Amniotic epithelial cell (primary cell): Measurements from ENCODE around the gene ATP1A2.

Experiments
- DNase-seq: peaks from one replicate; pipeline ENCODE4 v3.0.0-alpha.2; 2010; ENCODE audit warnings: low read depth

The ATP1A2 gene

DNA sequence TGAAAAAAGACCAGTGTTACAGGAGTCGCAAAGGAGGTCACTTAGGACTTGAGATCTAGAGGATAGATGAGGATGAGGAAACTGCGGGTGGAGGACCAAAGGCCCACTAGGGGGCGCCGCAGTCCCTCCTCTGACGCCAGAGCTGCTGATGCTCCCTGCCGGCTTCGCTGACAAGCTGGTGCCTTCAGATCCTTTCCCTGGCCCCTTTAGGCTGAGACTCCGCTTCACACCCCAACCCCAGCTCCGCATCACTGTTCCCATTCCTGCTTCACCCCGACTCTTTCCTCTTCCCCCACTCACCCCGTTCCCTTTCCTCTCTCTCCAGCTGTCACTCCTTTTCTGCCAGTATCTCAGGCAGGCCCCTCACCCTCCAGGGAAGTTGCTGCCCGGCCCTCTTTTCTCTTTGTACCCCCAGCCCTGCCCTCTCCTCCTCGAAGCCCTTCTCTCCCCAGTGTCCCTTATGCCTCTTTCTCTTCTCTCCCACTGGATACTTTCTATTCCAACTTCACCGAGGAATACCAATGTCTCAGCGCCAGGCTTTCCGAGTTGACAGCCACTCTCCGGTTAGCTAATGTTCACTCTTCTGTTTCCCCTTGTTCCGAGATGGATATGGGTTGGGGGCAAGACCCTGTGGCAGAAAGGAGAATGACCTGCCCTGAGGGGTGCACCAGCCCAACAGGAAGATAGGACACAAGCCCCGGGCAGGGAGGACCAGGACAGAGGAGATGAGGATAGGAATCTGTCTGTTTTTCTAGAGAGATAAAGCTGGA, 29.7 kb upstream of the ATP1A2 start:
- peak; percentile 51 for DNase-seq

DNA sequence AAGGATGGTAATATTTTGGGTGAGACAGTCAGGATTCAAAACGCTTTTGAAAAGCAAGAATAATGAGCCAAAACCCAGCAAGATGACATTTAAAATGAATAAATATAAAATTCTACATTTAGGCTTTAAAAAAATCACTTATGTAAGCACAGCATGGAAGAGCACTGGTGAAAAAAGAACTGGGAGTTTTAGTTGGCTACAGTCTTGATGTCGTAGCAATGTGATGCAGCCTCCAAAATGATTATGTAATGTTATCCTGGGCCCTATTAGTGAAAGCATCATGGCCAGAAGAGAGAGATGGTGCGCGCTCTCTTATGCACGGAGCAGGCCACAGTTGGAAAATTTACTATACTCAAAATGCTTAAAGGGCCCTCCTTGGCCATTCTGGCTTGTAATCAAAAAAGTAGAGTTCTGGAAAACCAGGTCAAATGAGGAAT, 29.1 kb upstream of the ATP1A2 start:
- DNase-seq: no peak

DNA sequence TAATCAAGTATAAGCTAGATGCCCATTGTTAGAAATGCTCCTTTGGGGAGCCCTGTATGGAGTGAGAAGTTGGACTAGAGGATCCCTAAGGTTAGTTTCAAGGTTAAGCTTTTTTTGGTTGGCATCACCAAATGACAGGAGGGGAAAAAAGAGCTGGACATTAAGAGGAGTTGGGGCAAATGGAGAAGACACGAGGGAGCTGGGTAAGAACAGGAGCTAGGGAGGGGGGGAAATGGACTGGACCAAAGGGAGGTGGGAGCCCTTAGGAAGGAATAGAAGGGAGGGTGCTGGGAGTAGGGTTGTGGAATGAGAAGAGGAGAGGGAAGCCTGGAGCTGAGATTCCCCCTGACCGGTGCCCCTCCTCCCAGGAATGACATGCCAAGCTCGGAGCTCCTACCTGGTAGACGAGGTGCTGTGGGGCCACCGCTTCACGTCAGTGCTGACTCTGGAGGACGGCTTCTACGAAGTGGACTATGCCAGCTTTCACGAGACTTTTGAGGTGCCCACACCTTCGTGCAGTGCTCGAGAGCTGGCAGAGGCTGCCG, 28.4 kb upstream of the ATP1A2 start:
- DNase-seq: no peak

DNA sequence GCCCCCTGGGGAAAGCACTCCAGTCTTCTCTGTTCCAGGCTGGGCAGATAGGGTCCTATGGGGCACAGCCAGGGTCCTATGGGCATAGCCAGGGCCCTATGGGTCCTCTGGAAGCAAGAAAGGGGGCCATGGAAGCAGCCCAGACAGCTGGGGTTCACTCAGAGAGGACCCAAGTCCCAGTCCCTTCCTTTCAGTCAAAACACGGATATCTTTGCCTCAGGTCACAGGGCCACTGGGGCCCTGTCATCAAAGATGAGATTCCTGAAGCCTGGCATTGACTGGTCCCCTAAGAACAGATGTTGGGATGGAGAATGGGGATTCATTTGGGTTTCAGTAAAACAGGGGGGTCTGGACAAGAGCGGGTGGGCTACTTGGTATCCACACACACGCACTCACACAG, 25.7 kb upstream of the ATP1A2 start:
- no peak for DNase-seq

GRCh38 chr1:160090760-160091159, 24.8 kb upstream of the ATP1A2 start:
- no peak for DNase-seq

DNA sequence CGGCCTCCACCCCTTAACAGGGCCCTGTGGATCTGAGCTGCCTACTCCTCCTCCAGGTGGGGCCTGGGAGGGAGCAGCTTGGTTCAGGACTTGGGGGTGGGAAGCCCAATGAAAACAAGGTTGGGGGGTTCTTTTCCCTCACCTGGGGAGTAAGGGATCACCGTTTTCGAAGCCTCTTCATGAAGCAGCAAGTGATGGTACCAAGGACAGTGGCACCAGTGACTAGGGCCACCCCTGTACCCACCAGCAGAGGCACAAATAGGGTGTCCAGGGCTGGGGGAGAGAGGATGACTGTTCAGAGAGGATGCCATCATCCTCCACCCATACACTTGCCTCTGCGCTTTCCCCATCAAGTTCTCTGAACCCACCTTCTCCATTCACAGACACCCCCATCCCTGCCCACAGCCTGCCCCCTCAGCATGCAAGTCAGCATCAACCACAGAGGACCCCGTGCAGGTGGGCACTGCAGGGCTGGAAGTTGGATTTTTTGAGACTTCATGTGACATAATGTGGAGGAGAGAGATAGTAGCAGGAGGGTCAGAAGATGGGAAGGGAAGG, 23.8 kb upstream of the ATP1A2 start:
- no peak for DNase-seq

DNA sequence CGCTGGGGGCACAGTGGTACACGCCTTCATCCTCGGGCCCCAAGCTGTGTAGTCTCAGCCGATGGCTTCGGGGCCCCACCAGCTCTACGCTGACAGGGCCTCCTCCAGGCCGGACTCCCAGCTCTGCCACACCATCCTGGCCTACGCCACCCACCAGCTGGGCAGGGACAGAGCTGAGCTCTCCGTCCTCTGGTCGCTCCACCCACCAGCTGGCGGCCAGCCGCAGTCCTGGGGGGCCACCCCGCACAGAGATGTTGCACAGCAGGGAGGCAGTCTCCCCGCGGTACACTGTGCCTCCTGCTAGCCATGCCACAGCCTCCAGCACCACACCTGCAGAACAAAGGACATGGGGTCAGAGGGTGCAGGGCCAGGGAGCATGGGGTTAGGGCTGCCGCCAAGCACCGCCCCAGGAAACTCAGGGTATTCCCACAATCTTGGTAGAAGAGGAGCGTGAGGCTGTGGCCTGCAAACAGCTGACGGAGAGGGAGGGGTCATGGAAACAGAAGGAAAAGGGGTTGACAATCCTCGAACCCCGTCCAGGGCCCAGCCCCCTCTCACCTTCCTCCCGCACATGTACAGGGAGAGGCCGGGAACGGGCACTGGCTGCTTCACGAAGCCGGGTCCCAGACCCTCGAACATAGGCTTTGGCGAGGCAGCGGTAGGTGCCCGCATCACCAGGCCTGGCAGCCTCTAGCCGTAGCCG, 23.0 kb upstream of the ATP1A2 start:
- DNase-seq: no peak

GRCh38 chr1:160093069-160093395, 22.5 kb upstream of the ATP1A2 start:
- no peak for DNase-seq

DNA sequence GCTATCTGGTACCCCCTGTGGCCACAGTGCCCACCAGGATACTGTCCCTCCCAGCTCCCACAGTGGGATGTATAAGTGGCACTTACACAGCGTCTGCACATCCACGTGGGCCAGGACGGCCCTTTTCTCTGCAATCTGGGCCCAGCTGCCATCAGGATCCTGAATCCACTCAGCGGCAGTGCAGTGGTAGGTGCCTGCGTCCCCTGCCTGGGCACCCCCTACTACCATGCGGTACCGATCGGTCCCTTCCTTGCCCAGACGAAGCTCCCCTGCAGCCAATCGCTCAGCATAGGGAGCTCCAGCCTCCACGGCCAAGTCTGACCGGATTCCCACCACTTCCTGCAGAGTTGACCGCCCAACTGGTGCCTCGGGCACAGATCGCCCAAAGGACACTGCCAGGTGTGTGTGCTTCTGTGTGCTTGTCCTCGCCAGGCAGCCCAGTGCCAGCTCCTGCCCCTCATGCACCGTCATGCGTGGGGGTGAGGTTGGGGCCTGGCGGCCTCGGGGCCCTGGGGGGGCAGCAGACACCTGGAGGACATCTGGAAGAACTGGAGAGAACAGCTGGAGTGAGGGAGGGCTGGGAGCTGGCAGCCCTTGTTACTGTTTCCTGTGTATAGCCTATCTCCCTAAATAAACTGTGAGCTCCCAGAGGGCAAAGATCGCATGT, 21.8 kb upstream of the ATP1A2 start:
- no peak for DNase-seq

- no peak for DNase-seq
These were observed 21.3 kb upstream of the ATP1A2 start for GRCh38 chr1:160094291-160094625.

- no peak for DNase-seq
These were observed 20.8 kb upstream of the ATP1A2 start for GRCh38 chr1:160094806-160095205.

DNA sequence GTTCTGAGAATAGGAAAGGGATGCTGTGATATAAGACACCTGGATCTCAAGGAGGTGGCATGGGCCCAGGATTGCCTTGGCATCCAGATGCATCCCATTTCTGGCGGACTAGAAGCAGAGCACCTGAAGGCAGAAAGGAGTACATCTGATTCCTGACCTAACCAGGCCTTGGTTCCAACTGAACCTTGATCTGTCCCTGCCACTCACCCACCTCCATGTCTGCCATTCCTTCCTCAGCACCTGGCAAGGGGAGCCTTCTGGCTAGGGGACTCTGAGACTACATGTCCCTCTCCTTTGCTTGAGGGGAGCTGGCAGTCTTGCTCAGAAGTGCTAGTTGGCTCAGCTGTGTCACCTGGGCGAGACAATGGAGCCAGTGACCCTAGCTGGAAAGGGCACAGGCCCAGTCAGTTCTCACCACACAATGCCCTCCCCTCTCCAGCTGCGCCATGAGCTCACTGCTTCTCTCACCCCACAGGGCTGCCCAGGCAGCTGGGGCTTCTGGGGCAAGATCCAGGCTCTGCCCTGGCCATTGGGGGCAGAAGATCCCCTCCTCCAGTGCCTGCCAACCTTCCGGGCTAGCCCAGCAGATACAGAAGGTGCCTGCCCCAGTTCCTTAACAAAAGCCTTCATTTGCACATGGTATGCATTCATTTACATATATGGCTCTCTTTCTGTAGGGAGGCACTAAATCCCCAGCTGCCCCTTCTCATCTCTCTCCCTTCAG, 20.0 kb upstream of the ATP1A2 start:
- DNase-seq: no peak

- peak; percentile 43 for DNase-seq
These were observed 19.1 kb upstream of the ATP1A2 start for GRCh38 chr1:160096274-160097116.

DNA sequence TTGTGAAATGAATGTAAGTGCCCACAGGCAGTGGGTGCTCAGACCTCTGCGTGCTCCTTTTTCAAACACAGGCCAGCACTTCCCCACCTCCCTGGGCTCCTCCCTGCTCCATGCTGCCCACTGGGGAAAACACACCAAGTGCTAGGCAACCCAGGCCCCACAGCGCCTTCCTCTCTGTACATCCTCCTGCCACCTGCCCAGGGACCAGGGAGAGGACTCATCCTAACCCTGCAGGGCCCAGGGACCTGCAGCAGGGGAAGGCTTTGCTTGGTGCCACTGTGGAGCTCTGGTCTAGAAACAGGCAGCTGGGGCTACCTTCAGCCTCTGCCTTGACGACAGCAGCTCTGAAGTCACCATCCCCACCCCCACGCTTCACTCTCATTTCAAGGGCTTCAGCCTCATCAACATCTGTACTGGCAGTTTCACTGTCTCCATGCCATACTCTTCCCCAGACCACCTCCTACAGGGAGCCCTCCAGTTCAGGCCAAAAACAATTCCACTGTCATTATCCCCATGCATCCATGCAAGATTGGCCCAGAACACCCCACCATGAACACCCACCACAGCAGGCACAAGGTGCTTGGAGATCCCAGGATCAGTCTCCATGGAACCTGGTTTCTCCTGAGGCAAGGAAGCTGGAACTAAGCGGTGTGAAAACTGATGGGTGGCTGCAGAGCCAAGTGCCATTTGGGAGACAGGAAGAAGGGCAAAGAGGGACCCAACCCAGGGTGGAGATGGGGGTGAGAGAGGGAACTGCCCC, 18.2 kb upstream of the ATP1A2 start:
- no peak for DNase-seq

DNA sequence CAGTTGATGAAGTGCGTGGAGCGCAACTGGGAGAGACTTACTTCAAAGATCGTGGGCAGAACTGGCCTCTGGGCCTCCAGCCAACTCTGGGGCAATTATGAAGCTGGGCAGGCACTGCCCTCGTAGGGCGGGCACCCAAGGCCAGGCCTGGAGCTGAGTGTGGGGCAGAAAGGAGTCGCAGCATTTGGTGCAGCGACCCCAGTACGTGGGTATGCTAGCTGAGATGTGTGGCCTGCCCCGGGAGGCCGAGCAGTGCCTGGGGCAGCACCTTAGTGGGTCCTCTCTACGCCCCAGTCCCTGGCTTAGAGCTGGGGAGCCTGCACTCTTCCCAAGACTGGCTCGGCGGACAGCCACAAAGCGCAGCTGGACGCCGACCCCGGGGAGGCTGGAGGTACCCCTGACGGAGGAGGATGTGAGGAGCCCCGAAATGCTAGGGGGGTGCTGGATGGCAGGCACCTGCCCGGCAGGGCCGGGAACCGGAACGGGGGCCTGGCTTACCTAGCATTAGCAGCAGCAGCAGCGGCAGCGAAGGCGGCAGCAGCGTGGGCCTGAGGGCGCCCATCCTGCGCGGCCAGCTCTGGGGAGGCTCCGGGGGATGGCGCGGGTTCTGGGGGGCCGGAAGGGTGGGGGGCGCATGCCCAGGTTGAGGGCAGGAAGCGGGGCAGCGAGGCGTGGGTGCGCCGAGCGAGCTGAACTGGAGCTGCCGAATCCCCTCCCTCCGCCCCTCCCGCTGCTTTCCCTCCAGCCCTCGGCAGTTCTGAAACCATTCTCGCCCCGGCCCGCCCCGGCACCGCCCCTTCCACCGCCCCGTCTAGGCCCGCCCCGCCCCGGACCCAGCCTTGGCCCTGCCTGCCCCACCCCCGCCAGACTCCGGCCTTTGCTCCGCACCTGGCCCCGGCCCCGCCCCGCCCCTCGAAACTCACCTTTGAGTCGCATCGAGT, 17.4 kb upstream of the ATP1A2 start, which contains the start of gene IGSF8:
Gene IGSF8, minus strand, starts transcription at position 709 of the 941 bp plus-strand sequence. Its CDS starts 147 bp downstream, at position 562.
- peak; percentile 60 for DNase-seq

DNA sequence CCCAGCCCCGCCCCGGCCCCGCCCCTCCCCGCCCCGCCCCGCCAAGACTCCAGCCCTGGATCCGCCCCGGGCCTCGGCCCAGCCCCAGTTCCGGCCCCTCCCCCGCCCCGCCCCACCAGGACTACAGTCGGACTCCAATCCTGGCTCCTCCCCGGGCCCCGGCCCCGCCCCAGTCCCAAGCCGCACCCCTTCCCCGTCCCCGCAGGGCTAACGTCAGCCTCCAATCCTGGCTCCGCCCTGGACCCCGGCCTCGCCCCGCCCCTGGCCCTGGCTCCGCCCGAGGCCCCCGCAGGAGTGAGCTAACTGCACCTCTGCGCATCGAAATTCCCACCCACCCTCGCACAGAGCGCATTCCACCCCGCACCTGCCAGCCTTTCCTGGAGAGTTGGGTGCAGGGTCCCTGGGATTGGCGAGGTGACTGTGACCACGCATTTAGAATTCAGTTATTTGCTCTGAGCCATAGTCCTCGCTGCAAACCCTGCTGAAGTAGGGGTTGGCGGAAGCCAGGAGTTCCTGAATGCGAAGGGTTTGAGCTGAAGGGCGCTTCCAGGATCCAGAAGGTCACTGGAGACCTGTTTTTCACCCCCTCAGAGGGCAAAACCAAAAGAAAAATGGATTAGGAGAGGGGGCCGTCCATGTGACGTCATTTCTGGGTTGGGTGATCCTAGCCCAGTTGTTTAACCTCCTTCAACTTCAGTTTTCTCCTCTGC, 16.6 kb upstream of the ATP1A2 start:
- DNase-seq: peak; percentile 83

GRCh38 chr1:160099716-160100375, 15.7 kb upstream of the ATP1A2 start:
- no peak for DNase-seq
